ENCODE data around the gene MYT1. TPM values are rescaled to one million over a fixed set of nuclear protein-coding genes. Genes with fewer than 3 reads are reported as not detected.
A peak's percentile ranks its signal among the peaks of the same experiment; 100 is the strongest.
"Not testable (repeated sequence)": the region's sequence is repeated elsewhere in the genome, so short reads cannot be mapped to it uniquely, and the experiment has no call there.

Gene MYT1
- total and polyA plus RNA-seq, 9 of the 15 experiments (the other 6 are each of a cell fraction or from before 2014, with no cell fraction given) = 0.02 to 0.12 (median 0.06) TPM; not detected in 4

GRCh38 chr20:64286447-64287263 lies 122.4 kb downstream of the MYT1 start:
- H3K27me3 ChIP-seq (ENCODE audit: control insufficient read depth in 2 of 2, insufficient read depth in 2 of 2, low read length in 2 of 2); H3K36me3 ChIP-seq (ENCODE audit: control insufficient read depth, insufficient read depth, low read length); H3K4me1 ChIP-seq (replicated peaks in 1 of 2; ENCODE audit: control insufficient read depth in 2 of 2, insufficient read depth in 2 of 2, low read length in 2 of 2); DNase-seq (ENCODE audit: extremely low read depth in 1 of 4, low spot score in 3 of 4); H3K9ac ChIP-seq (ENCODE audit: insufficient read depth in 1 of 2, low read depth in 2 of 2, low read length in 2 of 2); H4K20me1 ChIP-seq (replicated peaks; ENCODE audit: control insufficient read depth, insufficient read depth, low read length); BruUV-seq (replicated peaks); ATAC-seq; H3K4me3 ChIP-seq; H3K27ac ChIP-seq (ENCODE audit: extremely low read depth, low read depth, low read length); H3K4me2 ChIP-seq (ENCODE audit: insufficient read depth, low read length); H3K79me2 ChIP-seq (ENCODE audit: control insufficient read depth, insufficient read depth, low read length); H2AFZ ChIP-seq (ENCODE audit: low read depth, low read length); in situ Hi-C loops (cut with MboI); POLR2A ChIA-PET; intact Hi-C loops (cut with micrococcal nuclease); H3K9me1 ChIP-seq (ENCODE audit: control insufficient read depth, insufficient read depth, low read length): not testable (repeated sequence)
- FAIRE-seq = peak; percentile 69
- peaks cover 12% of the 10 kb centered on the region for H3K9me3 ChIP-seq (replicated peaks; ENCODE audit: control insufficient read depth, insufficient read depth, low read depth, low read length)
- TF ChIP-seq ZBTB7A (IDR thresholded peaks at IDR 0.05; ENCODE audit: borderline replicate concordance, control insufficient read depth, low read depth, low read length) = peak; percentile 90
- TF ChIP-seq CREBBP (IDR thresholded peaks at IDR 0.05; ENCODE audit: low read depth, low read length) = peak; percentile 83
- TF ChIP-seq NR2C2 (CRISPR knock-in tag; IDR thresholded peaks at IDR 0.05) = peak; percentile 85; the same call in 1 of the 2 replicates
- peak; percentile 94 for TF ChIP-seq NR2C2 (tag; IDR thresholded peaks at IDR 0.05)
- peak; percentile 89 for TF ChIP-seq NR2C1 (IDR thresholded peaks at IDR 0.05)
- peak; percentile 74 for TF ChIP-seq NR2C1 (tag; IDR thresholded peaks at IDR 0.05)
- 99% methylated on average over 22 of the region's 30 CpGs for WGBS (ENCODE audit: insufficient coverage, low coverage, missing lambda C conversion rate)
- CTCF ChIA-PET (ENCODE audit: low intra/inter-chr PET ratio) = interaction anchor here (0.6 kb wide), 1 partner anchor 15 kb away, joined by 3 read pairs; no protein-coding TSS in a partner anchor
